Stimulated activated CD4-positive, alpha-beta T cell treated with anti-CD3 and anti-CD28 coated beads, Interleukin-12 subunit alpha, Interleukin-12 subunit beta, amount 100 ng/mL, for 48 hours (primary cell): ENCODE results near the gene ONECUT2.
"Not testable (repeated sequence)": the region's sequence is repeated elsewhere in the genome, so short reads cannot be mapped to it uniquely, and the experiment has no call there.

Experiments used
- DNase-seq, 3 donors: peaks; one replicate each; pipeline ENCODE4 v3.0.0-alpha.2; 2020; ENCODE audit warnings: low read depth in 2 of 3, low spot score in 1 of 3

ONECUT2 gene

GRCh38 chr18:57434536-57435494, at the start of gene ONECUT2:
Gene ONECUT2, plus strand, starts transcription at chr18:57435374. Its CDS starts 343 bp downstream, at chr18:57435717.
- DNase-seq: peak; percentile 51 to 57 (median 51)

DNA sequence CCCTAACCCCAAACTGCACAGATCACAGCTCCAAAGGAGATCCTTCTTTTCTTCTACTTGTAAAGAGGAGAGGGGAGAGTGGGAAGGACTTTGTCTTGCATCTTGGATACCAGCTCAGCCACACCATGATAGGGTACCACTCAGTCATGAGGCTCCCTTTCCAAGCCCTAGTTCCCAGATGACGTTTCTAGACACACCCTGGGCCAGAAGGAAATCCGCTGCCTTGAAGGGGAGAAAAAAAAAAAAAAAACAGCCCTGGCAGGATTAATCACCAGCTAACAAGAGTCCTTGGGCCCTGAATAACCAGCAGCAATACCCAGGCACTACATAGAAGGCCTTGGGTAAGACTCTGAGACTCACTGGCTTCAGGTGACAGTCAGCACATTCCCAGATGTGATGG, 45.9 kb upstream of the ONECUT2 start:
- no peak for DNase-seq

- no peak for DNase-seq
Observed at GRCh38 chr18:57390044-57390443, 45.1 kb upstream of the ONECUT2 start.

DNA sequence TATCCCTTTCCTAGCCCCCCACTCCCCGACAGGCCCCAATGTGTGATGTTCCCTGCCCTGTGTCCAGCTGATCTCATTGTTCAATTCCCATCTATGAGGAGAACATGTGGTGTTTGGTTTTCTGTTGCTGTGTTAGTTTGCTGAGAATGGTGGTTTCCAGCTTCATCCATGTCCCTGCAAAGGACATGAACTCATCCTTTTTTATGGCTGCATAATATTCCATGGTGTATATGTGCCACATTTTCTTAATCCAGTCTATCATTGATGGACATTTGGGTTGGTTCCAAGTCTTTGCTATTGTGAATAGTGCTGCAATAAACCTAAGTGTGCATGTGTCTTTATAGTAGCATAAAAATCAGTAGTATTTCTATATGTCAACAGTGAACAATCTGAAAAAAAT, 40.4 kb upstream of the ONECUT2 start:
- DNase-seq: not testable (repeated sequence)

GRCh38 chr18:57396831-57397230, 38.3 kb upstream of the ONECUT2 start:
- DNase-seq: not testable (repeated sequence)

DNA sequence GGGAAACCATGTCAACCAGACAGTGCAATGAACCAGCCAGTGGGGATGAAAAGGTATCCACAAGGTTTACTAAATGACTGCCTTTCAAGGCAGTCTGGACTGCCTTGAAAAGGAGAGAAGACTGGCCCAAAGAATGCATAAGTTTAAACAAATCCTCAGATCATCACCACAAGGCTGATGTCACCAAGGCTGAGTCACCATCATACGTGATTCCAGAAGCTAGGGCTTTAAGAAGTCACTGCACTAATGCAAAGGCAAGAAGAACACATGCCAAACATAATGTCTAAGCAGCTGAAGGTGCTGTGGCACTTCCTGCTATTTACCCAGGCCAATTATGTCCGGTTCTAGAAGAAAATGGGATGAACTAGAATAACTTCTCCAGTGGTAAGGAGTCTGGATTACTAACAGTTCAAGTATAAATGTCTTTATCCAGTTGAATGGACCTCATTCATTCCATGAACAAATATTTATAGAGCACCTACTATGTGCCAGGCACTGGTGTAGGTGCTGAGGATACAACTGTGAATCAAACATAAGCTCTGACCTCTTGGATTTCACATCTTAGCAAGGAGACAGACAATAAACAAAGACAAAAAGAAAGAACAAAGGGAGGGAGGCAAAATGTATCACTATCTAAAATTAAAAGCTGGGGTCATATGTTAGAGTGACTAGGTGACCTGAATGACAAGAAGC, 37.6 kb upstream of the ONECUT2 start:
- no peak for DNase-seq

DNA sequence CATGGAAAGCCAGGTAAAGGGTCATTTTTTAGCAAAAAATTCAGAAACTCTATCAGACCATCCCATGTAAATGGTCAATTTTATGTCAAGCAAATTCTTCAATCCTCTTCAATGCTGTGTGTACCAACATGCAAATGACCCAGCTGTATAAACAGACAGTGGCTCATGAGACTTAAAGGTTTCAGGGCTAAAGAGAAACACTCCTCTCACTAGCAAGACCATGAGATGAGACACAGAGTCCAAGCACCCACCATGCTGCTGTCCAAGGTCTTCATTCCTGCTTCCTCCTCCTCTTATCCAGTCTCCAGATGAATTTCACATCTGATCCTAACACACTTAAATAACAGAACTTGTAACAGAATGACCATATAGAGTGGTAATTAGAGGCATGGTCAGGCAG, 30.8 kb upstream of the ONECUT2 start:
- no peak for DNase-seq

DNA sequence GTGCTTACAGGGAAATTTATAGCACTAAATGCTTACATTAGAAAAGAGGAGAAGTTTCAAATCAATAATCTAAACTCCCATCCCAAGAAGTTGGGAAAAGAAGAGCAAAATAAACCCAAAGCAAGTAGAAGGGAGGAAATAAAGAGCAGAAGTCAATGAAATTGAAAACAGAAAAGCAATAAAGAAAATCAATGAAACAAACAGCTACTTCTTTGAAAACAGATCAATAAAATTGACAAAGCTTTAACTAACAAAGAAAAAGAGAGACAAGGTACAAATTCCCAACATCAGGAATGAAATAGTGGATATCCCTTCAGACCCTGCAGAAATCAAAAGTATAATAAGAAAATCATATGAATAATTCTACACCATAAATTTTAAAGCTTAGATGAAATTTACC, 25.5 kb upstream of the ONECUT2 start:
- DNase-seq: no peak

DNA sequence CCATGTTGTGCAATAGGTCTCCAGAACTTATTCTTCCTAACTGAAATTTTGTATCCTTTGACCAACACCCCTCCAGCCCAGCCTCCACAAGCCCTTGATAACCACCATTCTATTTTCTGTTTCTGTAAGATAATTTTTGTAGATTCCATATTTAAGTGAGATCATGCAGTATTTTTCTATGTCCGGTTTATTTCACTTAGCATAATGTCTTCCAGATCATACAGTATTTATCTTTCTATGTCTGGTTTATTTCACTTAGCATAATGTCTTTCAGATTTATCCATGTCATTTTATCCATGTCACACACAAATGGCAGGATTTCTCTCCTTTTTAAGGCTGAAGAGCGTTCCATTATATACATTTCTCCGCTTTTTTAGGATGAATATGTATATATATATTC, 24.4 kb upstream of the ONECUT2 start:
- DNase-seq: no peak

- no peak for DNase-seq
Observed at GRCh38 chr18:57416542-57416941, 18.6 kb upstream of the ONECUT2 start.

DNA sequence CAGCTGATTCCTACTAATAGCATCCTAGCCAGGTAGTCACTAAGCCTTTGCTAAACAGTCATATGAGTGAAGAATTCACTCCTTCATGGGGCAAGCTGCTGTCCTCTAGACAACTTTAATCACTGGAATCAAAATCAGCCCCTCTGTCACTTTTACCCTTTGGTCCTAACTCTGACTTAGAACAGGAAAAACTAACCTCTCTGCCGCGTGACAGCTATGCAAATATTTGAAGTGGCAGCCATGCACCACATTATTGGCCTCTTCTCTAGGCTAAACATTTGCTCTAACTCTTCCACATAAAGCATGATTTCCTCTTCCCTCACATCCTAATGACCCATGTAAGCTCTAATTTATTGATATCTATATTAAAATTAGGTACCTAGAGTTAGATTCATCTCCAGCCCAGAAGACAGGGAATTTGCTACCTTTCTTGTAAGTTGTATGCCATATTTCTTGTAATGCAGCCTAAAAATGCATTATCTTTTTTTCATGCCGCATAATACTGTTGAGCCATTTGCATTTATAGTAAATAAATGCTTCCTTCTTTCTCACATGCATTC, 12.8 kb upstream of the ONECUT2 start:
- no peak for DNase-seq

DNA sequence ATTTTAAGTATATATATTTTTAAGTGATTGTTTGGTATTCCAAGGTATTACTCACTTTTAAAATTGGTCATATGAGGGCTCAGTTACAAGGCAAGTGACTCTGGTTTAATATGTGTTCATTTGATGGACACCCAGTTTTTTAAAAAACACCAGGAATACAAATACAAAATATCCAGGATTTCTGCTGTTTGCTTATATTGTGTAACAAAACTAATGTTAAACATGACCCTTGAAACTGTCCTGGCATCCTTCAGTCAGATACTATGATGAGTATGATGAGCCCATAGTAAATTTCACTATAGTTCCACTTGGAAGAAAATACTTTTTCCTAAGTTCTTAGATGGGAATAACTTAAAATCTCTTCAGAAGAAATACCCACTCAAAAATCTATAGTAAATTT, 11.4 kb upstream of the ONECUT2 start:
- no peak for DNase-seq

- DNase-seq: no peak
Observed at GRCh38 chr18:57425096-57425495, 10.1 kb upstream of the ONECUT2 start.

DNA sequence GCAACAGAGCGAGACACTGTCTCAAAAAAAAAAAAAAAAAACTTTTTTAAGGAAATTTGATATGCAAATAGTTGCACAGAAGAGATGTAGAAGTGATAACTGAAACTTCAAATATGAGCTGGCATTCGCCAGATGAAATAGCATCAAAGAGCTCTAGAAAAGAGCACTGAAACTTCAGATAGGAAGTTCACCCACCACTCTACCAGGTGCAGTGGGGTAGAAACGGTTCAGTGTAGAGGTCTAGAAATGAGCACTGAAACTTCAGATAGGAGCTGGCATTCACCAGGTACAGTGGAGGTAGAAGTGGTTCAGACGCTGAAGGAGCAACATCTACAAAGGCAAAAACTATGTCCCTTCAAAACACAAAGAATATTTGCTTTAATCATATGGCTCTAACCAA, 9.0 kb upstream of the ONECUT2 start:
- DNase-seq: no peak

GRCh38 chr18:57427429-57428201, 7.6 kb upstream of the ONECUT2 start:
- no peak for DNase-seq

DNA sequence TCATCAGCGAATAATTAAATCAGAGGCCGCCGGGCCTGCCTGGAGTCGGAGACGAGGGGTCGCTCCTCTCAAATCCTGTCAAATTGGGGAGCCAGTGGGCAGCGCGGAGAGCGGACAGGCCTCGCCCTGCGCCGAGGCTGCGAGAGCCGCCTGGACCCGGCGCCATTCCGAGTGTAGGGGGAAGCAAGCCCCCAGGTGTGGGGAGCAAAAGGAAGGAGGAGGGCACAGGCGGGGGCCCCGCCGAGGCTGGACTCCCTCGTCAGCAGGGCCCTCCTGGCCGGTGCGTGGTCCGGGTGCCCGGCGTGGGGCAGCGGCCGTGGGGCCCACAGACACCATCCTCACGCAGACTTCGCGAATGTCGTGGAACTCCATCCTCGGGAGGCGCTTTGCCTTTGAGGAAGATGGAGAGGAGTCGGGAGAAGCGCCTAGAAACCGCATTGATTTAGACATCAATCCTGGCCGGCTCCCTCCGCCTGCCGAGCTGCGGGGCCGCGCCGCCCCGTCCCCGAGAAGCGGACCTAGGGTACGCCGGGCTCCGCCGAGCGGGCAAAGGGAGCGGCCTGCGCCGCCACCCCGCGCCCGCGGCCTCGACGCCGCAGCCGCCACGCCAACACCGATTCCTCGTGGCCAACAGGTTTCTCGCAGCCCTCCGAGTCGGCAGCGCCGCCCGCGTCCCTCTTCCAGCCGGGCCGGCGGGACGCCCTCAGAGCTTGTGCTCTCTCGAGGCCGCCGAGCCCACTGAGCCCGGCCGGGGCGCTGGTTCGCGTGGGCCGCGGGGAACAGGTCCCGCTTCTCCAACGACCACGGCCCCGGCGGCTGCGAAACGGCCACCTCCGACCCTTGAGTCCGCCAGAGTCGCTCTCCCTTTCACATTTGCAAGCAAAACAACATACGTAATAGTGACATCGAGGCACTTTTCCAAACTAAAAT, 6.7 kb upstream of the ONECUT2 start:
- no peak for DNase-seq

GRCh38 chr18:57429167-57430078, 5.8 kb upstream of the ONECUT2 start:
- no peak for DNase-seq

- no peak for DNase-seq
Observed at GRCh38 chr18:57430079-57431001, 4.8 kb upstream of the ONECUT2 start.
